Stimulated activated naive CD8-positive, alpha-beta T cell treated with anti-CD3 and anti-CD28 coated beads, Interleukin-15, amount 100 ng/mL, for 72 hours (primary cell): ENCODE measurements around the gene ST6GAL1.

Experiments
- ATAC-seq: fragments of 150-1000 bp; cut with Tn5 transposase; 2 replicates; pipeline ENCODE4 v1.10.0; 2021; ENCODE audit warnings: mild to moderate bottlenecking, moderate library complexity
- DNase-seq, 2 donors: peaks; one replicate each; pipeline ENCODE4 v3.0.0; 2021 to 2022
- H3K27ac Mint-ChIP-seq, 2 donors: one replicate each; pipeline ENCODE4 v1.8.0; 2022; ENCODE audit warnings: mild to moderate bottlenecking in 2 of 2, mixed read lengths in 2 of 2, moderate library complexity in 2 of 2
- H3K27me3 Mint-ChIP-seq: one replicate; pipeline ENCODE4 v1.8.0; 2022; ENCODE audit warnings: mixed read lengths
- H3K4me1 Mint-ChIP-seq: one replicate; pipeline ENCODE4 v1.8.0; 2022; ENCODE audit warnings: mild to moderate bottlenecking, mixed read lengths
- H3K4me3 Mint-ChIP-seq, 2 donors: one replicate each; pipeline ENCODE4 v1.8.0; 2022; ENCODE audit warnings: mild to moderate bottlenecking in 2 of 2, mixed read lengths in 2 of 2, moderate library complexity in 1 of 2
- H3K9me3 Mint-ChIP-seq, 2 donors: one replicate each; pipeline ENCODE4 v1.8.0; 2022; ENCODE audit warnings: mixed read lengths in 2 of 2

Gene ST6GAL1

DNA sequence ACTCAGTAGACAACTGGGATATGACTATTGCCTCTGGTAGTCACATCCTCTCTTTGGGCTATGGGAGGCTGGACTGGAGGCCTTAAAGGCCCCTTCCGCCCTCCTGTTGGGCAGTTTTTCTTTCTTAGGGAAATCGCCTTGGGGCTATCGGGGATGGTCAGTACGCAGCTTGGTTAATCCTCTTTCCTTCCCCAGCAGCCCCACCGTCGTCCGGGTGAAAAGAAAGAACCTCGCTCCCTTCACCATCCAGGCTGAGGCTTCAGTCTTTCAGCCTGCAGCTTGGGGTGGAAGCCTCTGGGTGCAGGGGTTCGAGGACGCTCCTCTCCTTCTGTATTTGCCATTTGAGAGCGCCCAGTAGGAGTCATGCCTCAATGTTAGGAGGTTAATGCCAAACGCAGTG is 641 bp upstream of the ST6GAL1 start:
- Mint-ChIP-seq H3K27ac (peak overlapping the region in 1 of 2 donors; percentile 96), H3K9me3 (no peaks in the 10 kb centered on the region)
- ATAC-seq: no peak

DNA sequence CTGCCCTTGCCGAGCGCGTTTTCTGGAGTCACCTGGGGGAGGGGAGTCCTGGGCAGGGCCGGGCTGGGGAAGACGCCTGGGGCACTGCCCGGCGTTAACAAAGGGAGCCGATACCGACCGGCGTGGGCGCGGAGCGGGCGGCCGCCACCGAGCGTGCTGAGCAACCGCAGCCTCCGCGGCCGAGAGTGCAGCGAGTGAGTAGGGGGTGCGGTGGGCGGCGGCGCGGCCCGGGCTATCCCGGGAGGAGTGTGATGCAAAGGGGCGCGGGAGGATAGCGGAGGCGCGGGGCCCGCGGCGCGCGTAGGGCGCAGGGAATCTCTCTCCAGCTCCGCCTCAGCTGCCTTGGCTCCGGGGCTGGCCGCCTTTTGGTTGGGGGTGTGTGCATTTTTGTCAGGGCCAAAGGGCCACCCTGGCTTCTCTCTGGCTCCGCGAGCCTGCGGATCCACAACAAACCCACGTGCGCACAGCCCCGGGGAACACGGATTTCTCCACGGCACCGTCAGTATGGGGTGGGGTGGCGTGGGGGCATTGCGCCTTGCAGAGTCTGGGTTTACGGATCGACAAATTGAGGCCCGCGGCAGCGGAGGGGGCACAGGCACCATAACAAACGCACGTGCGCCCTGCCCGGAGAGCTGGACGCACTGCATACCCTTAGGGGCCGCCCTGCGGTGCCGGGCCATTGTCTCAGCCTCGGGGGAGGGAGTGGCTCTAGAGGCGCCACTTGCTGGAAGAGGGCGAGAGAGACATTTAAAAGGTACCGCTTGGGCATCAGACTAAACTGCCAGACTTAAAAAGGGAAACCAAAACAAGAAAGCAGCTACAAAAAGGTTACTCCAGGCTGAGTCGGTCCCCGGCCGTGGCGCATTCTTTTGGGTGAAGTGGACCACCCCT is 560 bp downstream of the ST6GAL1 start:
- no peaks in the 10 kb centered on the region for H3K27me3 Mint-ChIP-seq
- DNase-seq (peak; percentile 66 to 81), ATAC-seq (peak; percentile 87)
- peaks cover 40% of the 10 kb centered on the region for H3K4me1 Mint-ChIP-seq
- peak overlapping the region; percentile 96 to 98 for H3K27ac Mint-ChIP-seq
- peak overlapping the region; percentile 94 to 99 for H3K4me3 Mint-ChIP-seq
- H3K9me3 Mint-ChIP-seq: no peaks in the 10 kb centered on the region

More for the DNA sequence above, 641 bp upstream of the ST6GAL1 start:
- no peaks in the 10 kb centered on the region for H3K27me3 Mint-ChIP-seq
- peaks cover 33% of the 10 kb centered on the region for H3K4me1 Mint-ChIP-seq
- H3K4me3 Mint-ChIP-seq: peak overlapping the region; percentile 94 to 99
- no peak for DNase-seq

DNA sequence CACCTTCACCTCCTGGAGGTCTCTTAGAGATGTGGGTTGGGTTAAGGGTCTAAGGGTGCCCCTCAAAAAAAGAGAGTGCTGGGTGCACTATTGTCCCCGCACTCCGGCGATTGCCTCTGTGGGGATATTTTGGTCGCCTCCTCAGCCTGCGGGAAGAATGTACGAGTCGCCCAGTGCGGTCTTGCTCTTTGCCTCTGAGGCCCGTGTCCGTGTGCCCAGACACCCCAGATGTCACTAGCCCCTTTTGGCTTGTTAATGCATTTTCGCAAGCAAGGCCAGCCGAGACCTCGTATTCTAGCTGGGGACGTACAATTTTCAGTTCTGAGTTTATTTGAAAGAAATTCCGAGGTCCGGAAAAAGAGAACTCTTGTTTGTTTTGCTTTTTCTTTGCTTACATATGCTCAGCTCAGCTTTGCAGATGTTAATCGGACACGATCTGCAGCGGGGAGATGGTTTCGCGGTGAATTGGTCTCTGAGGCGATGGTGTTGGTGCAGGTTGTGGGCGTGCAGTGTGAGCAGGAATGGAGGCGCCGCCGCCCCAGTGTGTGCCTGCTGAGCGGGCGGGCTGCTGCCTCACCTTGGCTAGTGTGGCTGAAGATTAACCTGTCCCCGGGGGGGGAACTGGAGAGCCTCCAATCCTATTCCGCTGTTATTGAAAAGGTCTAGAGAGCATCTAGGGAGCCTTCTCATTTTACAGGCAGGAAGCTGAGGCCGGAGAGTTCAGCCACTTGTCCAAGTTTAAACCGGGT is 1.4 kb downstream of the ST6GAL1 start:
- Mint-ChIP-seq H3K9me3 (no peaks in the 10 kb centered on the region), H3K4me1 (peaks cover 42% of the 10 kb centered on the region), H3K27ac (peak overlapping the region; percentile 95 to 98), H3K4me3 (peak overlapping the region; percentile 94 to 99), H3K27me3 (no peaks in the 10 kb centered on the region)
- ATAC-seq (peak; percentile 61), DNase-seq (peak; percentile 55 to 61)

DNA sequence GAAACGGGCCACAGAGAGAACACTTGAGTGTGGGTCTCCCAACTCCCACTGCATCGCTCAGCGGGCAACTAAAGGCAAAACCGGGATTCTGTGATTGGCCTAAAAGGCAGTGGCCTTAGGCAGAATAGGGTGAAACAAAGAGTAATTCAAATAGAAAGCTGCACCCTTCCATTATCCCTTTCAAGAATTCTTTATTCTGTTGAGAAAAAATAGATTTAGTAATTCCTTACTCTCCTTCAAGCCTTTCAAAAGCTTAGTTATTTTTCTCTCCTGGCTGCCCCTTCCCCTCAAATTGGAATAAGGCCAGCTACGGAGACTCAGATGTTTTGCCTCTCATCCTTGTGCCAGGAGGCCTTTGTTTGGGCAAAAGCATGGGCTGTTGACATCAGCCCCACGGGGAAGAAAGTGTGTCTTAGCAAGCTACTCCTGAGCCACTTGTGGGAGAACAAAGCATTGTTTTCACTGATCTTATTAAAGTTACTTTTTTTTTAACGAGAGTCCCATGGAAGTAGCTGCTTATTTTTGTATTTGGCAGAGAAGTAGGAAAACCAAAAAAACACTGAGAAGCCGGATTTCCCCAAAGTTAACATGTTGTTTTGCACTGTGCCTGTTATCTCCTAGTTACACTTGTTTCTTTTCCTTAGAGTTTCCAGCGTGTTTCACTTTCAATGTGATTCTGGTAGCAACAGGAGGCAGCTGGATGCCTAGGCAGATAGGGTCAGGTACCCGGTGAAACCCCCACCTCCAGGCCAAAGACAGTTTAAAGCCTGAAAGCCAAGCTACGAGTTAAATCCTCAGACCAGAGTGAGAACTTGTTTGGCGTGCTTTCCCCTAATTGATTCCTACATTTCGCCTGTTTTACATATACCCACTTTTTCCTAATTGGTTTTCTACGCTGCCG is 2.2 kb downstream of the ST6GAL1 start:
- Mint-ChIP-seq H3K27ac (peak overlapping the region; percentile 95 to 98), H3K27me3 (no peaks in the 10 kb centered on the region), H3K9me3 (no peaks in the 10 kb centered on the region), H3K4me3 (peak overlapping the region; percentile 94 to 99), H3K4me1 (peaks cover 48% of the 10 kb centered on the region)
- ATAC-seq (no peak), DNase-seq (no peak)

DNA sequence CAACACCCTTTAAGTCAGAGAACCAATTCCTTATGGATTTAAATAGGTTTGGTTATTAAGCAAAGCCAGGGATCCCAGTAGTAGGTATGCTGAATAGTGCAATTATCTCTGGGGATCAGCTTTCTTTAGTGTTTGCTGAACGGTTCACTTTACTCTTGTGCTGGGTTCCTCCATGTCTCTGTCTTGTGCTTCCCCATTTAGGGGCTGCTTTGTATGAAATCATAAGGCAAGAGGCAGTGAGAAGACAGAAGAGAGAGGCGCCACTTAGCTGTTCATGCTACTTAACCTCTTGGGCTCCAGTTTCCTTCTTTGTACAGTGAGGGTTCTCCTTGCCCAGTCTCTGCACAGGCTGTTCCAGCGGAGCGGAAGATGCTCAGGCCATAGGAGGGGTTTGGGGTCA is 3.5 kb downstream of the ST6GAL1 start:
- H3K4me1 Mint-ChIP-seq: peaks cover 57% of the 10 kb centered on the region
- DNase-seq (no peak), ATAC-seq (no peak)
- no peak overlapping the region for H3K27ac Mint-ChIP-seq
- no peak overlapping the region for H3K4me3 Mint-ChIP-seq
- H3K27me3 Mint-ChIP-seq: no peaks in the 10 kb centered on the region
- no peaks in the 10 kb centered on the region for H3K9me3 Mint-ChIP-seq

DNA sequence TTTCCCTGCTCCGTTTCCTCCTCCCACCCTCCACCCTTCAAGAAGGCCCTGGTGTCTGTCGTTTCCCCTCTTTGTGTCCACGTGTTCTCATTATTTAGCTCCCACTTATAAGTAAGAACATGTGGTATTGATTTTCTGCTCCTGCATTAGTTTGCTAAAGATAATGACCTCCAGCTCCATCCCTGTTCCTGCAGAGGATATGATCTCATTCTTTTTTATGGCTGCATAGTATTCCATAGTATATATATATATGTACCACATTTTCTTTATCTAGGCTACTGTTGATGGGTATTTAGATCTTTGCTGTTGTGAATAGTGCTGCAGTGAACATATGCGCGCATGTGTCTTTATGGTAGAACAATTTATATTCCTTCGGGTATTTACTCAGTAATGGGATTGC is 4.8 kb downstream of the ST6GAL1 start:
- H3K4me3 Mint-ChIP-seq: no peak overlapping the region
- ATAC-seq (no peak), DNase-seq (no peak)
- peaks cover 59% of the 10 kb centered on the region for H3K4me1 Mint-ChIP-seq
- no peak overlapping the region for H3K27ac Mint-ChIP-seq
- no peaks in the 10 kb centered on the region for H3K9me3 Mint-ChIP-seq
- no peaks in the 10 kb centered on the region for H3K27me3 Mint-ChIP-seq

DNA sequence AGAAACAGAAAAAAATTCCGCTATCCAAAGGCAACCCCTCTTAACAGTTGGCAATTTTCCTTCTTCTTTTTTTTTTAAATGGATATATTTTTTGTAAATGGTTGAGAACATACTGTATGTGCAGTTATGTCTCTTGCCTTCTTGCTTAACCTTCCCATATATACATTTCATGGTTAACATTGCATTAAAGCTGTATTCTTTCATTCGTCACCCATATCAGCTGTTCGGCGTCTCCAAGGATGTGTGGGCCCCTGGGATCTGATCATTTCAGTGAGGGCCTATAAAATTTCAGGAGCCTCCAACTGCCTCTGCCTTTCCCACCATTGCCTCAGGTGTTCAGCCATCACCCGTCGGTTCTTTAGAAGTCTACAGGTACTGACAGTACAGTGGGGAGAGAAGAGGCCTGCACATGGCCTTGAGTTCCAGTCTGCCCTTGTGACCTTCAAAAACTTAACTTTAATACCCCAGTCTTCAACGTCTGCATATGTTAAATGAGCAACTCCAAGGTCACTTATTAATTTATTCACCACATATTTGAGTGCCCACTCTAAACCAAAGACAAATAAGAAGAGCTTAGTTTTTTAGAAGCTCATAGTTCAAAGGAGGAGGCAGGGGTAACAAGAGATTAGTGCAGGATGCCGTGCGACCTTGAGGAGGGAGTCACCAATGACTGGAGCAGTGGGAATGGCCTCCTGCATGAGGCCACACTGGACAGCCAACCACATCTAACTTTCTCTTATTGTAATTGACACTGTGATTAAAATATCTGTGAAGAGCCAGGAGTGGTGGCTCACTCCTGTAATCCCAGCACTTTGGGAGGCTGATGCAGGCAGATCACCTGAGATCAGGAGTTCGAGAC is 6.9 kb downstream of the ST6GAL1 start:
- Mint-ChIP-seq H3K4me3 (no peak overlapping the region), H3K4me1 (peaks cover 62% of the 10 kb centered on the region), H3K27ac (no peak overlapping the region), H3K27me3 (no peaks in the 10 kb centered on the region), H3K9me3 (no peaks in the 10 kb centered on the region)
- no peak for DNase-seq
- no peak for ATAC-seq

DNA sequence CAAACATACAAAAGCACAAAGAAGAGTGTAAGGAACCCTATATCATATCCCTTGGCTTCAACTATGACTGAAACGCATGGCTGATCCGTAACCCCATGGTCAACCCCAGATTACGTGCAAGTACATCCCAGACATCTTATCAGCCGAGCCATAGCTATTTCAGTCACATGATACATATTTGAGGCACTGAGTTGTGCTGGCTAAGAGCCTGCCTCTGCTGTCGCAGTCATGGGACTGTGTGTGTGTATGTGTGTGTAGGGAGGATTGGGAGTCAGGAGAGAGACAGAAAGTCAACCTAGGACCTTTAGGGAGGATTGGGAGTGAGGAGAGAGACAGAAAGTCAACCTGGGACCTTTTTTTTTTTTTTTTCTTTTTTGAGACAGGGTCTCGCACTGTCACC is 8.4 kb downstream of the ST6GAL1 start:
- Mint-ChIP-seq H3K4me3 (no peak overlapping the region), H3K9me3 (no peaks in the 10 kb centered on the region), H3K27ac (peak overlapping the region in 1 of 2 donors; percentile 70), H3K4me1 (peaks cover 49% of the 10 kb centered on the region), H3K27me3 (no peaks in the 10 kb centered on the region)
- DNase-seq (no peak), ATAC-seq (no peak)

DNA sequence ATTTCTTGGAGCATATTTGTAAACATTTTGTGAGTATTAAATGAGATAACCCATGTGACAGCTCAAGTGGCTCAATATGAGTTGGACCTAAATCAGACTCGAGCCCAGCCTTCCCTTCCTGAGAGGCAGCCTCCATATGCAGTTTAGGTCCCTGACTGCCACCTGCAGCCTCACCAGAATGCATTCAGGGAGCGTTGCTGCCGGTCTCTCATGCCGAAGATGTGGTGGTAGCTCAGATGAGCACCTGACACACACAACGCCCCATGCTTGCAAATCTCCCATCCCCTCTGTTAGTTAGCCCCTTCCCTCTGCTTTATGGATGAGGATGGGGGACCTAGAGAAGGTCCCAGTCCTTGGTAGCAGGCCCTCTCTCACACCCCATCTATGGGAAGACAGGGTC is 9.2 kb downstream of the ST6GAL1 start:
- no peak for ATAC-seq

DNA sequence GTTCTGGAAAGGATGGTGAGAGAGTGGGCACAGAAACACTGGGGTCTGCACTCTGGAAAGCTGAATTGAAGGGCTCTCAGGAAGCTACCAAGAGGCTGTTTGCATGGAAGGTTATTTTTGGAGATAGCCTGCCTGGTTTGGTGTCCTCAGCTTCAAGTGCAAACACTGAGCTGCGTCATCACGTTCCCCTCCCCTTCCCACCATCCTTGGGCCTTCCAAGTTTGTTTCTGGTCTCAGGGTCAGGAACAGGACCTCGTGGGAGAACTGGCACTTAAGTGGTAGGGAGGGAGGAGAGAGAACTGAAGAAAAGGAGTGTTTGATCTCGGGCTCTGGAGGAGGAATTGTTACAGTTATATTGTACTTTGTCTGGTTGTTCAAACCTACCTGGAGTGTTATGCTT is 10.6 kb downstream of the ST6GAL1 start:
- no peak overlapping the region for H3K4me3 Mint-ChIP-seq
- H3K27me3 Mint-ChIP-seq: no peaks in the 10 kb centered on the region
- ATAC-seq (no peak), DNase-seq (no peak)
- no peaks in the 10 kb centered on the region for H3K9me3 Mint-ChIP-seq
- H3K4me1 Mint-ChIP-seq: peaks cover 42% of the 10 kb centered on the region
- no peak overlapping the region for H3K27ac Mint-ChIP-seq

More for the DNA sequence above, 9.2 kb downstream of the ST6GAL1 start:
- DNase-seq: no peak
- Mint-ChIP-seq H3K4me1 (peaks cover 43% of the 10 kb centered on the region), H3K27me3 (no peaks in the 10 kb centered on the region), H3K9me3 (no peaks in the 10 kb centered on the region), H3K4me3 (no peak overlapping the region), H3K27ac (peak overlapping the region in 1 of 2 donors; percentile 21)

DNA sequence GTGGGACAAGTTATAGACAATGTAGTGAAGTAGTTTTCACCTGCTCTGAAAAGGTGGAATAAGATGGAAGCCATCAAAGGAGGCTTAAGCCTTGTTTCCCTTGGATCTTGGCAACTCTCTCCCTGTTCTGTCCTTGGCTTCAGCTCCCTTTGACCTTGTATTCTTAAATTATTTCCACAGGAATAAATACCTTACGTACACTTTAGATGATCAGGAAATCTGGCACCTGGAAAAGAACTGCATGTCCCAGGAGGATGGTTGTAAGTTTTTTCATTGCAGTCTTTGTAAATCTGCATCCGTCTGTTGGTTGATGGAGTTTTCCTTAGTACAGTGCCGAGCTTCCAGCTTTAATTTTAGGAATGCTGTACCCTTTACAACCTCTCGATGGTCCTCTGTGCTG is 11.8 kb downstream of the ST6GAL1 start:
- H3K27ac Mint-ChIP-seq: no peak overlapping the region
- H3K9me3 Mint-ChIP-seq: no peaks in the 10 kb centered on the region
- no peak overlapping the region for H3K4me3 Mint-ChIP-seq
- ATAC-seq (no peak), DNase-seq (no peak)
- H3K4me1 Mint-ChIP-seq: peaks cover 45% of the 10 kb centered on the region
- H3K27me3 Mint-ChIP-seq: no peaks in the 10 kb centered on the region

DNA sequence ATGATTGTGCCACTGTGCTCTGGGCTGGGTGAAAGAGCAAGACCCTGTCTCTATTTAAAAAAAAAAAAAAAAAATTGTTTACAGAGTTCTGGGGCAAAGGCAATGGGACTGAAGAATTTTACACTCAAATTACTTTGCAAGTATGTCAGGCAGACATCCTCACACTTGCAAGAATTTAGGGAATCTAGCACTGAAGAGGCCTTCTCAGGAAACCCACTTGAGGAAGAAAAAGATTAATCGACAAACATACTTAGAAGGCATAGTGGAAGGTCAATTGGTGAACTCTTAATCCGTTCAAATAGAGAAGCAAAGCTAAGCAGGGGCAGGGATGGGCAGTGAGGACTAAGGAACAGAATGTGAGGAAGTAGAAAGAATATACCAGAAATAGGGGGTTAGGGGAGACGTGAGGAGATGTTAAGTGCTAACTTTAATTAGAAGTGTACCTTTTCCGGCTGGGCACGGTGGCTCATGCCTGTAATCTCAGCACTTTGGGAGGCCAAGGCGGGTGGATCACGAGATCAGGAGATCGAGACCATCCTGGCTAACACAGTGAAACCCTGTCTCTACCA is 15.0 kb downstream of the ST6GAL1 start:
- Mint-ChIP-seq H3K9me3 (no peaks in the 10 kb centered on the region), H3K27me3 (no peaks in the 10 kb centered on the region), H3K4me3 (no peak overlapping the region), H3K27ac (peak overlapping the region in 1 of 2 donors; percentile 69), H3K4me1 (peaks cover 48% of the 10 kb centered on the region)
- no peak for DNase-seq
- ATAC-seq: no peak

DNA sequence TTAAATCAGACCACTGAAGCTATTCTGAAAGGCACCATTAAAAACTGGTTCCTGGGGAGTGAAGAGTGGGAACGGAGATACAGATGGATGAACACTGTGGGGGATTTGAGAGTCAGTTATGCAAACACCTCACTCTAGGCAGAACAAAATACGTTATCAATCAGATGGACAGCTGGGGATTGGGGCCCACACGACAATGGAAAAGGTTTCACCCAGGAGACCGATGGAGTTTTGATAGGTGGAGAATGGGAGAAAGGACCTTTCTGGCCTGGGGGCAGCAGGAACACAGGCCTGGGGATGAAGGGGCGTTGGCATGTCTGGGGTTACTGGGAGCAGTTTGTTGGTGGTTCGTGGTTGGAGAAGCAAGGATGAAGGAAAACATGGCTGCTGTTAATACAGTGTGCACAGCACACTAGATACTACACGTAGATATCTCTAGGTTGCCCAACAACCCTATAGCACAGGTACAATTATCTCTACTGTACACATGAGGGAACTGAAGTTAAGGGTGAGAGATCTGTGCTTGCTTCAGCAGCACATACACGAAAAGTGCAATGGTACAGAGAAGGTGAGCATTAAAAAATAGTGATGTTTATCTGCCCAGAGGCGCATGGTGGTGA is 16.5 kb downstream of the ST6GAL1 start:
- Mint-ChIP-seq H3K4me3 (no peak overlapping the region), H3K4me1 (peaks cover 46% of the 10 kb centered on the region), H3K27me3 (no peaks in the 10 kb centered on the region), H3K9me3 (peaks cover 4 to 7% of the 10 kb centered on the region in 2 donors), H3K27ac (peak overlapping the region in 1 of 2 donors; percentile 47)
- no peak for DNase-seq
- ATAC-seq: no peak
